ENCODE results near the gene ACY1.
A peak's percentile ranks its signal among the peaks of the same experiment; 100 is the strongest.

ACY1 gene

DNA sequence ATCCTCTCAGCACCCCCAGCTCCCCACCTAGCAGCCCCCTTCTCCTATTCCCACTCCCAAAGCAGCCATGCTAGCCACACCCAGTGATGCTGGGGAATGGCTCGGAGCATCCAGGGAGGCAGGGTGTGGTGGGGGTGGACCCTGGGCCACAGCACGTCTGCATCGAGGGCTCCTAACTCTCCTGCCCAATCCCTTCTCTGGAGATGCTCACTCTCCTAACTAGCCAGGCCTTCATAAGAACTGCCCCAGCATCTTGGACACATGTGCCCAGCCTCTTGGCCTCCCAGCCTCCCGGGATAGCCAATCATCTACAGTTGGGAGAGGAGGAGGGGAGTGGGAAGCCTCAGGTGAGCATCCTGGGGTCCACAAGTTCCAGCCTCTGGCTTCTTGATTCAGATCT is 18.8 kb upstream of the ACY1 start:
- TF ChIP-seq EZH2 (IDR thresholded peaks at IDR 0.05) (no peak), POLR2AphosphoS5 (IDR thresholded peaks at IDR 0.05; ENCODE audit: borderline replicate concordance, low read depth, low read length) (no peak), FOXP2 (optimal IDR thresholded peaks at IDR 0.05; ENCODE audit: control extremely low read depth, extremely low read length, insufficient read depth) (no peak)
- Histone ChIP-seq H3K4me3 (no peak overlapping the region), H3K9ac (ENCODE audit: insufficient read length) (no peak overlapping the region), H3K9me3 (ENCODE audit: low read depth, low read length) (no peaks in the 10 kb centered on the region), H3K27ac (no peak overlapping the region), H3K36me3 (ENCODE audit: insufficient read depth, low read length) (no peaks in the 10 kb centered on the region)
- DNase-seq (ENCODE audit: low read depth, low spot score): no peak

DNA sequence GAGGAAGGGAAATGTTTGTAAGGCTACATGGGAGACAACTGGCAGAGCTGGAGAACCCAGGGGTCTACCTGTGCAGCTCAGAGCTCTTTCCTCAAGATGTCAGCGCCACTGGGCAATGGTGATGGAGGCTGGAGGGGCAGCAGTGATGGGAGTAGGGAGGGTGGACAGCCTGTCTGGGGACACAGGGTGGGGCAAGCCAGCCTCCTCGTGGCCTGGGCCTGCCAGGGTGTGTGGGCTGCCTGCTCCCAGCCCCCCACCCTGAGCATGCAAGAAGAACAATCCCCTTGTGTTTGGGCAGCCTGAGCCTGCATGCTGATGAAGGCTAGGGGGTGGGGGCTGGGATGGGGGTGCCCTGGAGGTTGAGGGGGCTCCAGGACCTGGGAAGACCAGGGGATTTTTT is 17.3 kb upstream of the ACY1 start:
- Histone ChIP-seq H3K4me3 (no peak overlapping the region), H3K9me3 (ENCODE audit: low read depth, low read length) (no peaks in the 10 kb centered on the region), H3K9ac (ENCODE audit: insufficient read length) (no peak overlapping the region), H3K27ac (no peak overlapping the region), H3K36me3 (ENCODE audit: insufficient read depth, low read length) (no peaks in the 10 kb centered on the region)
- TF ChIP-seq EZH2 (IDR thresholded peaks at IDR 0.05) (no peak), POLR2AphosphoS5 (IDR thresholded peaks at IDR 0.05; ENCODE audit: borderline replicate concordance, low read depth, low read length) (no peak), FOXP2 (optimal IDR thresholded peaks at IDR 0.05; ENCODE audit: control extremely low read depth, extremely low read length, insufficient read depth) (no peak)
- DNase-seq (ENCODE audit: low read depth, low spot score): no peak

DNA sequence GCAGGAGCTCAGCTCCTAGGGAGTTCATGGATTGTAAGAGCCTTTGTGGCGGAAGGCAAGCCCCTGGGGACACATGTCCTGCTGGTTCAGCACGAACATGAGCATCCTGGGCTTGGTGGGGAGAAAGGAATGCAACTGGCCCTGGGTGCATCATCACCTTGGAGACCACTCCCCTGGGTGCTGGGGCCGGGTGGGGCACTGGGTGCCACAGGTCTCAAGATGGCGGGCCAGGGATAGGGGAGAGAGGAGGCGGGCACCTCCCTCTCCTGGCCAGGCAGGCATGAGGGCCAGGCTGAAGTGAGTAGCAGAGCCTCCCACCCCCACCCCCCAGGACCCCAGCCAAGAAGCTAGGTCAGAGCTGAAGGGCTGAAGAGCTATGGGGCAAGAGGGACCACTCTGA is 16.8 kb upstream of the ACY1 start:
- Histone ChIP-seq H3K9ac (ENCODE audit: insufficient read length) (no peak overlapping the region), H3K9me3 (ENCODE audit: low read depth, low read length) (no peaks in the 10 kb centered on the region), H3K27ac (no peak overlapping the region), H3K36me3 (ENCODE audit: insufficient read depth, low read length) (no peaks in the 10 kb centered on the region), H3K4me3 (peak overlapping the region; percentile 75)
- DNase-seq (ENCODE audit: low read depth, low spot score): no peak
- TF ChIP-seq FOXP2 (optimal IDR thresholded peaks at IDR 0.05; ENCODE audit: control extremely low read depth, extremely low read length, insufficient read depth): no peak
- no peak for TF ChIP-seq POLR2AphosphoS5 (IDR thresholded peaks at IDR 0.05; ENCODE audit: borderline replicate concordance, low read depth, low read length)
- no peak for TF ChIP-seq EZH2 (IDR thresholded peaks at IDR 0.05)

- Histone ChIP-seq H3K27ac (no peak overlapping the region), H3K9ac (ENCODE audit: insufficient read length) (no peak overlapping the region), H3K4me3 (peak overlapping the region; percentile 75), H3K9me3 (ENCODE audit: low read depth, low read length) (no peaks in the 10 kb centered on the region), H3K36me3 (ENCODE audit: insufficient read depth, low read length) (no peaks in the 10 kb centered on the region)
- no peak for DNase-seq (ENCODE audit: low read depth, low spot score)
- TF ChIP-seq FOXP2 (optimal IDR thresholded peaks at IDR 0.05; ENCODE audit: control extremely low read depth, extremely low read length, insufficient read depth) (no peak), EZH2 (IDR thresholded peaks at IDR 0.05) (no peak), POLR2AphosphoS5 (IDR thresholded peaks at IDR 0.05; ENCODE audit: borderline replicate concordance, low read depth, low read length) (no peak)
Observed at GRCh38 chr3:51966922-51967383, 16.4 kb upstream of the ACY1 start.

GRCh38 chr3:51967384-51968169 is 15.8 kb upstream of the ACY1 start, which contains the start of gene PCBP4:
Gene PCBP4, minus strand, starts transcription at chr3:51967454. Its CDS starts 6,214 bp downstream, at chr3:51961240.
- H3K36me3 ChIP-seq (ENCODE audit: insufficient read depth, low read length): no peaks in the 10 kb centered on the region
- peak within 1 kb of the TSS; percentile 59 for H3K9ac ChIP-seq (ENCODE audit: insufficient read length)
- H3K4me3 ChIP-seq: peak within 1 kb of the TSS; percentile 77
- no peak for DNase-seq (ENCODE audit: low read depth, low spot score)
- no peak within 1 kb of the TSS for H3K27ac ChIP-seq
- TF ChIP-seq FOXP2 (optimal IDR thresholded peaks at IDR 0.05; ENCODE audit: control extremely low read depth, extremely low read length, insufficient read depth): no peak
- TF ChIP-seq POLR2AphosphoS5 (IDR thresholded peaks at IDR 0.05; ENCODE audit: borderline replicate concordance, low read depth, low read length): peak; percentile 44; the same call in 1 of the 2 replicates
- no peaks in the 10 kb centered on the region for H3K9me3 ChIP-seq (ENCODE audit: low read depth, low read length)

- Histone ChIP-seq H3K9ac (ENCODE audit: insufficient read length) (peak overlapping the region; percentile 59), H3K27ac (no peak overlapping the region), H3K9me3 (ENCODE audit: low read depth, low read length) (no peaks in the 10 kb centered on the region), H3K36me3 (ENCODE audit: insufficient read depth, low read length) (no peaks in the 10 kb centered on the region), H3K4me3 (peak overlapping the region; percentile 77)
- DNase-seq (ENCODE audit: low read depth, low spot score): no peak
- TF ChIP-seq POLR2AphosphoS5 (IDR thresholded peaks at IDR 0.05; ENCODE audit: borderline replicate concordance, low read depth, low read length): peak; percentile 22; the same call in 1 of the 2 replicates
- TF ChIP-seq EZH2 (IDR thresholded peaks at IDR 0.05): no peak
- TF ChIP-seq FOXP2 (optimal IDR thresholded peaks at IDR 0.05; ENCODE audit: control extremely low read depth, extremely low read length, insufficient read depth): no peak
Observed at GRCh38 chr3:51968170-51968775, 15.1 kb upstream of the ACY1 start.

DNA sequence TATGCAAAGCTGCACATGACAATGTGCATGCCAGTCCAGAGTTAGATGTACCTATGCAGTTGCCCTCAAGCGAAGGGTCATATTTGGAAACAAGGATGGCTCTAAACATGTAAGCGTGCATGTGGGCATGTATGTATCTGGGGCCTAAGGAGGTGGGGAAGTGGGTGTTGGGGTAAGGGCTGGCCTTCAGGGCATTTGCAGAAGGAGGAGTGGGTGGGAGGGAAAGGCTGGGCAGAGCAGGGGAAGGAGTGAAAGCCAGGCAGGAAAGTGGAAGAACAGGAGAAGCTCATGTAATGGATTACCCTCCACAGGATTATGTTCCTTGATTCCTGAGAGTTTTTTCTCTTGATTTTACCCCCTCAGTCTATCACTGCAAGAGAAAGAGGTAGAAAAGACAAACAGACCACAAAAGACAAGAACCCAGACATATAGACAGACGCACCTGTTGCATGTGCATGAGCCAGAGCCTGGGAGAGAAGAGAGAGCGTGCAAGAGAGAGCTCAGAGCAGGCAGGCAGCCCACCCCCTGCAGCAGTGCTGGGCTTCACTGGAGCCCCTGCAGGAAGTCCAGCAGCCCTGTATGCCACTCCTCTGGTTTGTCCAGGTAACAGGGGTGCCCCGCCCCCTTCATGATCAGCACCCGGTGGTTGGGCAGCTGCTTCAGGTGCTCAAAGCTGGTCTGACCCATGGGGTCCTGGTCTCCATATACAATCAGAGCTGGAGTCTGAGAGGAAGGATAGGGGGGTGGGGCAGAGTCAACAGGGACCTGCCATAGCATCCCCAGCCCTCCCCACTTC is 14.3 kb upstream of the ACY1 start:
- H3K27ac ChIP-seq: no peak overlapping the region
- H3K36me3 ChIP-seq (ENCODE audit: insufficient read depth, low read length): no peaks in the 10 kb centered on the region
- no peak for DNase-seq (ENCODE audit: low read depth, low spot score)
- TF ChIP-seq POLR2AphosphoS5 (IDR thresholded peaks at IDR 0.05; ENCODE audit: borderline replicate concordance, low read depth, low read length): no peak; the same call in 1 of the 2 replicates
- TF ChIP-seq EZH2 (IDR thresholded peaks at IDR 0.05): no peak
- TF ChIP-seq FOXP2 (optimal IDR thresholded peaks at IDR 0.05; ENCODE audit: control extremely low read depth, extremely low read length, insufficient read depth): no peak
- no peak overlapping the region for H3K9ac ChIP-seq (ENCODE audit: insufficient read length)
- H3K9me3 ChIP-seq (ENCODE audit: low read depth, low read length): no peaks in the 10 kb centered on the region
- H3K4me3 ChIP-seq: 0 out of 2 replicates have a peak overlapping the region, but pooled peaks have one; percentile 25

DNA sequence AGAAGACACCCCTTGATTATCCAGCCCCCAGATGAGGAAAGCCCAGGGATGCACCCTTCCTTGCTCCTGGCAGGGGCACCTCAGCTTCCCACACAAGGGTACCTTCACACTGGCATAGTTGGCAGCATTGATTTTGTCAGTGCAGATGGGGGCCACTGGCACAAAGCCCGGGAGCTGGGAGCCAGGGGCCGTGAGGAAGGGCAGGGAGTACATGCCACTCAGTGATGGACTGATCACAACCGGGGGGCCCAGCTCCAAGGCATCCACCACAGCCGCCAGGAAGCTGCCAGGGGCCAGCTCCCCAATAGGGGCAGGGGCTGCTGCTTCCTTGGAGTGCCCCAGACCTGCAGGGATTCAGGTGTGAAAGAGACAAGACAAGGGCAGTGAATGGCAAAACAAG is 13.5 kb upstream of the ACY1 start:
- H3K9me3 ChIP-seq (ENCODE audit: low read depth, low read length): no peaks in the 10 kb centered on the region
- H3K27ac ChIP-seq: no peak overlapping the region
- H3K36me3 ChIP-seq (ENCODE audit: insufficient read depth, low read length): no peaks in the 10 kb centered on the region
- DNase-seq (ENCODE audit: low read depth, low spot score): no peak
- no peak overlapping the region for H3K4me3 ChIP-seq
- no peak overlapping the region for H3K9ac ChIP-seq (ENCODE audit: insufficient read length)
- TF ChIP-seq FOXP2 (optimal IDR thresholded peaks at IDR 0.05; ENCODE audit: control extremely low read depth, extremely low read length, insufficient read depth): no peak
- TF ChIP-seq POLR2AphosphoS5 (IDR thresholded peaks at IDR 0.05; ENCODE audit: borderline replicate concordance, low read depth, low read length): no peak
- TF ChIP-seq EZH2 (IDR thresholded peaks at IDR 0.05): no peak

All from SK-N-MC (cell line).